GM19043 (cell line): ENCODE measurements around the gene RAPGEF3.

Experiments used
- ATAC-seq: cut with Tn5 transposase; IDR thresholded peaks from one replicate; pipeline ENCODE4 v1.9.1; 2021; ENCODE audit warnings: low read depth; ENCODE audit not compliant: unreplicated experiment

RAPGEF3 gene

GRCh38 chr12:47758834-47759690, at the start of gene RAPGEF3:
TSS of gene RAPGEF3 (minus strand) at chr12:47758880. CDS start at chr12:47758556, 324 bp downstream.
- peak; percentile 47 for ATAC-seq

- ATAC-seq: peak; percentile 42
Measured at GRCh38 chr12:47808050-47808449, 49.4 kb upstream of the RAPGEF3 start.

- ATAC-seq: no peak
Measured at GRCh38 chr12:47807338-47807737, 48.7 kb upstream of the RAPGEF3 start.

GRCh38 chr12:47805417-47805816, 46.7 kb upstream of the RAPGEF3 start:
- ATAC-seq: no peak

- ATAC-seq: no peak
Measured at GRCh38 chr12:47804171-47804570, 45.5 kb upstream of the RAPGEF3 start.

- ATAC-seq: no peak
Measured at GRCh38 chr12:47803191-47803875, 44.7 kb upstream of the RAPGEF3 start.

- ATAC-seq: no peak
Measured at GRCh38 chr12:47802312-47802711, 43.6 kb upstream of the RAPGEF3 start.

GRCh38 chr12:47801904-47802246, 43.2 kb upstream of the RAPGEF3 start:
- ATAC-seq: no peak

GRCh38 chr12:47801170-47801903, 42.7 kb upstream of the RAPGEF3 start:
- ATAC-seq: no peak

GRCh38 chr12:47800582-47800981, 41.9 kb upstream of the RAPGEF3 start:
- no peak for ATAC-seq

GRCh38 chr12:47799357-47799955, 40.8 kb upstream of the RAPGEF3 start:
- no peak for ATAC-seq

GRCh38 chr12:47798382-47798948, 39.8 kb upstream of the RAPGEF3 start:
- ATAC-seq: no peak

- no peak for ATAC-seq
Measured at GRCh38 chr12:47797441-47797840, 38.8 kb upstream of the RAPGEF3 start.

GRCh38 chr12:47795814-47796411, 37.2 kb upstream of the RAPGEF3 start:
- ATAC-seq: no peak

GRCh38 chr12:47795121-47795813, 36.6 kb upstream of the RAPGEF3 start:
- ATAC-seq: no peak

GRCh38 chr12:47794679-47795078, 36.0 kb upstream of the RAPGEF3 start:
- ATAC-seq: no peak

- ATAC-seq: no peak
Measured at GRCh38 chr12:47793015-47793681, 34.5 kb upstream of the RAPGEF3 start.

- no peak for ATAC-seq
Measured at GRCh38 chr12:47791874-47792273, 33.2 kb upstream of the RAPGEF3 start.

- ATAC-seq: no peak
Measured at GRCh38 chr12:47791351-47791746, 32.7 kb upstream of the RAPGEF3 start.
